HK-2 (cell line): ENCODE data around the gene TM9SF4.

Experiments
- DNase-seq: peaks from one replicate; pipeline ENCODE4 v3.0.0-alpha.2; 2018; ENCODE audit not compliant: unreplicated experiment

TM9SF4 gene

DNA sequence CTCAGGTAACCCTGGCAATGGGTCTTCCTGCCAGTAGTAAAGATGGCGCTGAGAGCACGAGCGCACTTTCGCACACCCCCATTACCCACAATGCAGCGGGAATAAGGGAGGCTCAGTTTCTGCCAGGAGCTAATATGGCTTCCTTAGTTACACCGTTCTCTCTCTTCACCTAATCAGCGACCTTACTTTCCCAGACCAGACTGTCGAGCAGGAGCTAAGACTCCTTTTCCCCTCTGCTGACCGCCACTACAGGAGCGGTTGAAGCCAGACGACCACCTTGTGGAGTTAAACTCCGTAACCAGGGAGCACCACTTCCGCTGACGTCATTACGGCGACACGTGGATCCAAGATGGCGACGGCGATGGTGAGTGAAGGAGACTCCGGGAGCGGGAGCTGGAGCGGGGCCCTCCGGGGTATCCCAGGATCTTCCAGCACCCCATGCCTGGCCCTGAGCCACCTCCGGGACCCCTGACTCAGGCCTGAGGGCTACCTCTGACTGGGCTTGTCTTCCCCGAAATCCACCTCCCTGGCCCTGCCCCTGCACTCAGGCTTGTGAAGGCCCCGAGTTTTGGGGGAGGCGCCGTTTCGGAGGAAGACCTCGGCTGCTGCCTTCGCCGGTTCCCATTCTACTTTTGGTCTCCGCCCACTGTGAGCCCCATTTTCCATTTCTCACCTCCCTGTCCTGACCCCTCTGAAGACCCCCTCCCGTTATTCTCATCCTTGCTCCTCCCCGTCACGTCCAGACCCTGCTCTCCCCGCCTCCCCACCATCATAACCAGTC is at the start of gene TM9SF4:
Gene TM9SF4, plus strand, starts transcription at position 323 of the 781 bp plus-strand sequence. Its CDS starts 27 bp downstream, at position 350.
- DNase-seq: peak; percentile 93

GRCh38 chr20:32062776-32063170 is 46.7 kb upstream of the TM9SF4 start:
- DNase-seq: no peak

DNA sequence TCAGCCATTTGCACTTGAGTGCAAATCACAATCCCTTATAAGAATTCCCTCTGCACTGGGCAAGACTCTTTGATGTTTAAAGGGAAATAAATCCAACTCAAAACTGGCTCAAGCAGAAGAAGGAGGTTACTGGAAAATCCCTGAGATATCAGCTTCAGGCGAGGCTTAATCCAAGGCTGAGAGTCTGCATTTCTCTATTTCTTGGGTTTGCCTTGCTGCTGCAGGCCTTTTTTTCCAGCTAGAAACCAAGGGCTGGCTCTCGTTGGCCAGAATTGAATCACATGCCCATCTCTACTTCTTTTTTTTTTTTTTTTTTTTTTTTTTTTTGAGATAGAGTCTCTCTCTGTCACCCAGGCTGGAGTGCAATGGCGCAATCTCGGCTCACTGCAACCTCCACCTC is 45.8 kb upstream of the TM9SF4 start:
- no peak for DNase-seq

DNA sequence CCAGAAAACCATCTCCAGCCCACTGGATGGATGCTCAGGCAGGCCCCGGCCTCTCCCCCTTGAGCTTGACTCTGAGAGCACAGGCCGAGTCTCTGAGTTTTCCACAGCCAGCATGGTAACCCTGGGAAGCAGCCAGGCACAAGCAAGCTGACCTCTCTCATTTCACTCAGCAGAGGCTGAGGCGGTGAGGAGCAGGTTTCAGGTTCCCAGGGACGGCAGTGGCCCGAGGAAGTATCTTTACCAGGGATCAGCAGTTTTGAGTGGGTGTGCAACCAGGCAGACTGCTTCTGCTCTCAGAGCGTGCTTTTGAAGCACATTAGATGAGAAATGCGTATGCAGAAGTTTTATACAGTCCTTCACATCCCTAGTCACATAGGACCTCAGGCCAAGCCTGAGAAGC is 44.8 kb upstream of the TM9SF4 start:
- DNase-seq: no peak

DNA sequence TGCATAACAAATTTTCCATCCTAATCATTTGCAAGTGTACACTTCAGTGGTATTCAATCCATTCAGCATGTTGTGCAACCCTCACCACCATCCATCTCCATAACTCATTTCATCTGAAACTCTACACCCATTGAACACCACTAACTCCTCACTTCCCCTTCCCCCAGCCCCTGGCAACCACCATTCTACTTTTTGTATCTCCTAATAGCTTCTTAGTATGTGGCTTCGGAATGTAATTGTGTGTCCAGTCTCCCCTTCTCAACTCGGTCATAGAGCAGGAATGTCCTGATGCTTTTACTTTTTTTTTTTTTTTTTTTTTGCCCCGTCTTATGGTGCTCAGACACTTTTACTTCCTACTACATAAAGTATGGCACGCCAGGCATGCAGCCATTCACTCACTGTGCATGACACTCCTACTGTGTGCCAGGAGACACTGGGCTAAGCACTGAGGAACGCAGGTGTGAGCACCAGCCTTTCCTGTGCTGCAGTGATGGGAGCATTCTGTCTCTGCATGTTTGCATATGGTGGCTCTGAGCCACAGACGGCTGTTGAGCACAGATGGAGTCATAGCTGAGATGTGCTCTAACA is 42.2 kb upstream of the TM9SF4 start:
- DNase-seq: peak; percentile 24

GRCh38 chr20:32068174-32068573 is 41.3 kb upstream of the TM9SF4 start:
- no peak for DNase-seq

DNA sequence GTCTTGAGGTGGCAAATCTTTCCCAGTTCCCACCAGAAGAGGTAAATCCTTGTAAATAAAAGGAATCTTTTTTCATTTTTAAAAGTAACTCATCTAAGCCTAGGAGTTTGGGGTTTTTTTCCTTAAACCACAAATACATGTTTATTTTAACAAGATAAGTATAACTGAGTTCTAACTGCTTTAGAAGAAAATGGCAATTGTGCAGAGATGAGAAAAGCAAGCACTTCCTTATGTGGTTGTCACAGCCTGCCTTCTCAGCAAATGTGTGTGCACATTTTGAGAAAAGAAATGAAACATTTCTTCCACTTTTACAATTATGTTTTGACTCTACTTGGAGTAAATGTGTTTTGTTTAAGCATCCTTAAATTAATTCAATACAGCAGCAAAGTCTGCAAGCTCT is 39.8 kb upstream of the TM9SF4 start:
- DNase-seq: no peak

- no peak for DNase-seq
Measured at GRCh38 chr20:32070282-32070681, 39.2 kb upstream of the TM9SF4 start.

- DNase-seq: no peak
Measured at GRCh38 chr20:32070690-32071213, 38.8 kb upstream of the TM9SF4 start.

- no peak for DNase-seq
Measured at GRCh38 chr20:32071395-32072167, 37.9 kb upstream of the TM9SF4 start.

- no peak for DNase-seq
Measured at GRCh38 chr20:32072168-32072750, 37.3 kb upstream of the TM9SF4 start.

GRCh38 chr20:32075534-32075933 is 34.0 kb upstream of the TM9SF4 start:
- DNase-seq: no peak

DNA sequence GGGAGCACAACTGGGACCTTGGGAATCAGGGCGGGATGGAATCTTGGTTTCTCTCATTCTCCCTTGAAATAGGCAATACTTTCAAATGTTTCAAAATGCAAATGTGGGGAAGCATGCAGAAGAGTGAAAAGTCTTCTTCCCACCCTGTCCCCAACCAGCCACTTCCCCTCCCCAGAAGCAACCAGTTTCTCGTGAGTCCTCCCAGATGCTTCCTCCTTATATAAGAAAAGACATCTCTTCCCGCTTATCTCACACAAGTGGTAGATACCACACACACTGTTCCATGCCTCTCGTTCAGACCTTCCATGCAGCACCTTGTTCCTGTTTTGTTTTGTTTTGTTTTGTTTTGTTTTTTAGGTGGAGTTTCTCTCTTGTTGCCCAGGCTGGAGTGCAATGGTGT is 32.3 kb upstream of the TM9SF4 start:
- no peak for DNase-seq

DNA sequence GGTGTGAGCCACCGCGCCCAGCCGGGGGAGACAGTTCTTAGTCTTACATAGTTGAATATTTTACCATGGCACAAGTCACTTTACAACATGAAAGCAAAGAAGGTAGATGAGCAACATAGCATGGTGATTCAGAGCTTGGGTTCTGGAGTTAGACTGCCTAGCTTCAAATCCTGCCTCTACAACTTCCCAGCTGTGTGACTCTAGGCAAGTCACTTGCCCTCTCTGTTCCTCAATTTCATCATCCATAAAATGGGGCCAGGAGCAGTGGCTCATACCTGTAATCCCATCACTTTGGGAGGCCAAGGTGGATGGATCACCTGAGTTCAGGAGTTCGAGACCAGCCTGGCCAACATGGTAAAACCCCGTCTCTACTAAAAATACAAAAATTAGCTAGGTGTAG is 31.2 kb upstream of the TM9SF4 start:
- DNase-seq: no peak

DNA sequence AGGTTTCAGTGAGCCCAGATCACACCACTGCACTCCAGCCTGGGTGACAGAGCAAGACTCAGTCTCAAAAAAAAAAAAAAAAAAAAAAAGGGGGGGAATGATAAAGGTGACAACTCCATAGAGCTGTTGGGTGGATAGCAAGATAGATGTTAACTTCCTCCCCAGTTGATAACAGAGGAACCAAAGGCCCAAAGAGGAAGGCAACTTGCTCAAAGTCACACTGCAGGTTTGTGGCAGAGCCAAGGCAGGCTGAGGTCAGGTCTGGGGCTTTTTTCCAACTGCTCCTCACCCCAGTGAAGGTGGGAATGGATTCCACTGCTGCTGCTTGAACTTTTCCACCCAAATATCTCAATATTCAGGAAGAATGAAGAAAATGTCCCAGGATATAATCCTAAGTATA is 30.7 kb upstream of the TM9SF4 start:
- no peak for DNase-seq

DNA sequence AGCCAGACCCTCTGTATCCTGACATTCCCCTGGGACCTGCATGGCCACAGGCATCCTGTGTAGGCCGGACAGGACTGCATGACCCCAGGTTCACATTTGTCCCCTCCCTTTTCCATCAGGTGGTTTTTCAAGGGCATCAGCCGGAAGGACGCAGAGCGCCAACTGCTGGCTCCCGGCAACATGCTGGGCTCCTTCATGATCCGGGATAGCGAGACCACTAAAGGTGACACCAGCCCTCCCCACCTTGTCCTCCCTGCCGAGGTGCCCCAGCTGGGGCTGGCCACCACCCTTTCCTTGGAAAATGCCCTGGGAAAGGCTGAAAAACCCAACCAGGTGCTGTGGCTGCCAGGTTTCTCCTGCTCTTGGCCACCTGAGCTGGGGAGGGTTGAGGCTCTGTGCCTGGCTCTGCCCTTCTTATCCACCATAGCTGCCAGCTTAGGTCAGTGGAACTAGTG is 29.8 kb upstream of the TM9SF4 start:
- DNase-seq: no peak

GRCh38 chr20:32080783-32081182 is 28.7 kb upstream of the TM9SF4 start:
- DNase-seq: no peak

DNA sequence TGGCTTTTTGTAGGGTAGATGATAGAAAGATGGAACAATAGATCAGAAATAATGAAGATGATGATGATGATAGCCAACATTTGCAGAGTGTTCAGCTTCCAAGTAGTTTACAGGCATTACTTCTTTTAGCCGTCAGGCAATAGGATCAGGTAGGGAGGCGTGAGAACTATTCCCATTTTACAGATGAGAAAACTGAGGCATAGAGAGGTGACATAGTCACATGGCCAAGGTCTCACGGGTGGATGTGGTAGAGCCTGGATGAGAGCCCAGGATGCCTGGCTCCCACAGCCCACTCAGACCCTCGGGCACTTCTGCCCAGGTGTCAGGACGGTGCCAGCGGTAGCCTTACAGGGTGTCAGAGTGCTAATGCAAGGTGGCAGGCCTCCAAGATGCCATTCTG is 26.0 kb upstream of the TM9SF4 start:
- DNase-seq: no peak

DNA sequence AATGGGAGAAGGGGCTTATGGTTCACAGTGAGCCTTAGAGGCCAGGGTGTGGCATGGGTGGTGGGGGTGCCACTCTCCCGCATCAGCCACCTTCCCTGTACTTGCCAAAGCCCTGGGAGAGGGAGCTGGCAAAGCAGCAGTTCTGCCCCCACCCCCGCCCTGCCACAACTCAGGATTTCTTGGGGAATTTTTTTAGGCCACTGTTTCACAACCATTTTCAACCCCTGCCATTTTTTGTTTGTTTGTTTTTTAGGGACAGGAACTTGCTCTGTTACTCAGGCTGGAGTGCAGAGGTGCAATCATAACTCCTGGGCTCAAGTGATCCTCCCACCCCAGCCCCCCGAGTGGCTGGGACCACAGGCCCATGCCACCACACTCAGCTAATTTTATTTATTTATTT is 22.4 kb upstream of the TM9SF4 start:
- no peak for DNase-seq

GRCh38 chr20:32088759-32089158 is 20.8 kb upstream of the TM9SF4 start:
- DNase-seq: no peak

- no peak for DNase-seq
Measured at GRCh38 chr20:32089637-32090362, 19.7 kb upstream of the TM9SF4 start.
